ENCODE data around the gene PKDREJ. TPM values are rescaled to one million over a fixed set of nuclear protein-coding genes. Genes with fewer than 3 reads are reported as not detected.

Gene PKDREJ
- total and polyA plus RNA-seq, 11 donors: 0.03 to 0.16 (median 0.08) TPM; not detected in 2

- ATAC-seq: peak in 3 of 4 donors; percentile 55 to 70 (median 58)
- Histone ChIP-seq H3K27ac (no peak overlapping the region), H3K4me1 (peaks cover 0 to 23% (median 9%) of the 10 kb centered on the region in 12 donors), H3K9me3 (no peaks in the 10 kb centered on the region), H3K36me3 (no peaks in the 10 kb centered on the region), H3K27me3 (peaks cover 0 to 13% (median 0%) of the 10 kb centered on the region in 9 donors), H3K4me3 (peak overlapping the region in 10 of 12 donors; percentile 17 to 51 (median 31))
- 7 to 10% (median 9%) methylated on average over 40 to 109 of the region's 109 CpGs for WGBS, 4 donors
- peak; percentile 66 to 90 (median 81) for DNase-seq
- TF ChIP-seq POLR2A (IDR thresholded peaks at IDR 0.05): no peak
- TF ChIP-seq CTCF (IDR thresholded peaks at IDR 0.05): peak in 10 of 12 donors; percentile 17 to 51 (median 42)
- intact Hi-C loops (cut with DNase I): loop anchor here in 1 of 10 donors (10.0 kb wide), 1 partner anchor 268 kb away; no protein-coding TSS in a partner anchor
Observed at GRCh38 chr22:46262449-46263215, 511 bp downstream of the PKDREJ start.

GRCh38 chr22:46260038-46260437 lies 3.1 kb downstream of the PKDREJ start:
- Histone ChIP-seq H3K27ac (no peak overlapping the region), H3K27me3 (peaks cover 0 to 13% (median 0%) of the 10 kb centered on the region in 9 donors), H3K36me3 (no peaks in the 10 kb centered on the region), H3K9me3 (no peaks in the 10 kb centered on the region), H3K4me3 (no peak overlapping the region), H3K4me1 (peaks cover 0 to 11% (median 0%) of the 10 kb centered on the region in 12 donors)
- intact Hi-C loops (cut with DNase I): loop anchor here in 1 of 10 donors (10.0 kb wide), 1 partner anchor 265 kb away; no protein-coding TSS in a partner anchor
- 69 to 80% (median 74%) methylated on average over 6 of the region's 6 CpGs for WGBS, 4 donors
- ATAC-seq: no peak
- TF ChIP-seq CTCF (IDR thresholded peaks at IDR 0.05) (no peak), POLR2A (IDR thresholded peaks at IDR 0.05) (no peak)
- DNase-seq: no peak

- Histone ChIP-seq H3K27me3 (peaks cover 0 to 13% (median 0%) of the 10 kb centered on the region in 9 donors), H3K36me3 (no peaks in the 10 kb centered on the region), H3K4me3 (no peak overlapping the region), H3K9me3 (no peaks in the 10 kb centered on the region), H3K4me1 (peaks cover 0 to 11% (median 0%) of the 10 kb centered on the region in 12 donors), H3K27ac (no peak overlapping the region)
- WGBS, 4 donors: 70 to 84% (median 76%) methylated on average over 12 of the region's 12 CpGs
- DNase-seq (no peak), ATAC-seq (no peak)
- intact Hi-C loops (cut with DNase I): loop anchor here in 2 of 10 donors (5.0 to 10.0 kb wide), 2 partner anchors 38 to 115 kb away; partner anchors contain the start of gene GTSE1 (in 1 of the 2)
- TF ChIP-seq CTCF (IDR thresholded peaks at IDR 0.05) (no peak), POLR2A (IDR thresholded peaks at IDR 0.05) (no peak)
Observed at GRCh38 chr22:46259374-46259773, 3.8 kb downstream of the PKDREJ start.

- Histone ChIP-seq H3K9me3 (no peaks in the 10 kb centered on the region), H3K27me3 (no peaks in the 10 kb centered on the region), H3K4me1 (peaks cover 0 to 9% (median 2%) of the 10 kb centered on the region in 12 donors), H3K4me3 (no peak overlapping the region), H3K27ac (no peak overlapping the region), H3K36me3 (no peaks in the 10 kb centered on the region)
- TF ChIP-seq POLR2A (IDR thresholded peaks at IDR 0.05): no peak
- no peak for TF ChIP-seq CTCF (IDR thresholded peaks at IDR 0.05)
- 69 to 90% (median 82%) methylated on average over 8 of the region's 8 CpGs for WGBS, 4 donors
- DNase-seq (no peak), ATAC-seq (no peak)
- intact Hi-C loops (cut with DNase I): loop anchor here in 2 of 10 donors (5.0 to 10.0 kb wide), 2 partner anchors 41 to 112 kb away; partner anchors contain the start of gene GTSE1 (in 1 of the 2)
Observed at GRCh38 chr22:46256358-46256958, 6.7 kb downstream of the PKDREJ start.
